ENCODE results near the gene GALNT10.

DNA sequence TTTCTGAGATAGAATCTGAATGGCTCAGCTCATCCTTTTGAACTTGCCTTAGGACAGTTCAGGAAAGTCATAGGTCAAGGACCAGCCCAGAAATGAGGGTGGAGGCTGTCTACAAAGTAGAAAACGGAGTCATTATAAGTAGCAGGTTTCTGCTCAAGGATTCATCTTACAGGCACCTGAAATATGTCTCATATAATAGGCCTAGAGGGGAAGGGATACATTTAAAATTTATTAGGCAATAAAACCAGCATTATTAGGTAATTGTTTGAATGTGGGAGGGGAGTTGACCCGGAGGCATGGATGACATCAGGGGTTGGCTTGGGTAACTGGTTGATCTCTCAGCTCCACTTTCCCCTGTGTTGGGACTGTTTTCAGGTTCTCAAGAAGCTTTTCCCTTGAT, 11.9 kb upstream of the GALNT10 start:
- TF ChIP-seq CTCF (IDR thresholded peaks at IDR 0.05) (no peak), POLR2AphosphoS5 (IDR thresholded peaks at IDR 0.05) (no peak), POLR2A (IDR thresholded peaks at IDR 0.05) (no peak), EP300 (IDR thresholded peaks at IDR 0.05) (no peak)

Data from suprapubic skin (tissue), 4 donors.